H1 (cell line): ENCODE data around the gene DISP3. TPM values are rescaled to one million over a fixed set of nuclear protein-coding genes. Genes with fewer than 3 reads are reported as not detected.

Source experiments
- CHD2 ChIP-seq: IDR thresholded peaks from 2 replicates; pipeline ENCODE4 v1.6.1; 2012; ENCODE audit warnings: low read length, improper control_type of control experiment
- CHD7 ChIP-seq: fragments of 300-600 bp; sonication (generic); IDR thresholded peaks from 2 replicates; pipeline ENCODE4 v1.7.1; 2012; ENCODE audit warnings: low read length, moderate library complexity, mild to moderate bottlenecking, inconsistent platforms; ENCODE audit not compliant: insufficient replicate concordance
- E2F6 ChIP-seq: IDR thresholded peaks from 2 replicates; pipeline ENCODE4 v1.6.1; 2012; ENCODE audit warnings: inconsistent platforms
- HDAC2 ChIP-seq, 2 experiments: fragments of 300-600 bp in 1 of 2; sonication (generic) in 1 of 2; IDR thresholded peaks; 2 replicates each; pipeline ENCODE4 v1.6.1; 2011 to 2012; ENCODE audit warnings: low read depth in 2 of 2, low read length in 2 of 2, mild to moderate bottlenecking in 2 of 2, moderate library complexity in 2 of 2, borderline replicate concordance in 1 of 2, inconsistent platforms in 1 of 2
- POLR2A ChIP-seq, 2 experiments: IDR thresholded peaks; 1 replicate in 1 of 2; 2 replicates in 1 of 2; pipeline ENCODE4 v1.6.1; 2011; ENCODE audit warnings: low read depth in 2 of 2, low read length in 2 of 2, mild to moderate bottlenecking in 2 of 2; ENCODE audit errors: control extremely low read depth in 1 of 2
- RNF2 ChIP-seq: fragments of 200-900, 300-1000 bp; sonication (generic); IDR thresholded peaks from 2 replicates; pipeline ENCODE4 v1.7.1; 2016; ENCODE audit warnings: borderline replicate concordance, low read depth, mild to moderate bottlenecking, antibody characterized with exemption, low read length; ENCODE audit not compliant: poor library complexity, severe bottlenecking; ENCODE audit errors: missing control alignments
- SIX5 ChIP-seq: IDR thresholded peaks from 2 replicates; pipeline ENCODE4 v1.6.1; 2011; ENCODE audit warnings: mild to moderate bottlenecking, low read depth, low read length
- TAF7 ChIP-seq: optimal IDR thresholded peaks from 2 replicates; pipeline ENCODE3; 2011; ENCODE audit warnings: low read depth, mild to moderate bottlenecking, inconsistent platforms, low read length, moderate library complexity, borderline replicate concordance
- USF2 ChIP-seq: IDR thresholded peaks from 2 replicates; pipeline ENCODE4 v1.6.1; 2011; ENCODE audit warnings: low read length, improper control_type of control experiment
- YY1 ChIP-seq: IDR thresholded peaks from 2 replicates; pipeline ENCODE4 v1.6.1; 2011; ENCODE audit warnings: low read depth, mild to moderate bottlenecking, low read length
- polyA plus RNA-seq, 7 experiments: library from polyadenylated mRNA; depleted of rRNA in 3 of 7; stranded (reverse) in 5 of 7; unstranded in 2 of 7; fragments of >200 nt in 5 of 7; fragments of 200-250 nt in 2 of 7; gene quantifications; 1 replicate in 5 of 7; 2 replicates in 1 of 7; 4 replicates in 1 of 7; pipeline versions ENCODE4 v1.2.1 to v1.2.3, GENCODE V29; 2011 to 2013; ENCODE audit warnings: missing spikeins in 2 of 7, mixed read lengths in 2 of 7
- total RNA-seq: library from RNA; stranded (reverse); fragmentation: NEBNext Ultra II Directional; extraction: Animal tissue kit (Norgen Biotek cat#: 25700); gene quantifications from 2 replicates; pipeline ENCODE4 v1.2.1, GENCODE V29; 2021

The DISP3 gene
- total and polyA plus RNA-seq, 2 of the 8 experiments (the other 6 are each of a cell fraction or from before 2014, with no cell fraction given) = 3.4 to 4.6 TPM

- TF ChIP-seq CHD7 = no peak
- TF ChIP-seq POLR2A (IDR thresholded peaks at IDR 0.05; ENCODE audit: control extremely low read depth in 1 of 2, low read depth in 2 of 2, low read length in 2 of 2) = no peak
- TF ChIP-seq USF2 = no peak
- TF ChIP-seq CHD2 = no peak
- TF ChIP-seq RNF2 = no peak
- TF ChIP-seq HDAC2 (IDR thresholded peaks at IDR 0.05; ENCODE audit: borderline replicate concordance in 1 of 2, low read depth in 2 of 2, low read length in 2 of 2) = no peak
- TF ChIP-seq TAF7 = no peak
- TF ChIP-seq SIX5 = no peak
- TF ChIP-seq E2F6 = no peak
- TF ChIP-seq YY1 = no peak
Measured at GRCh38 chr1:11559591-11559970, 80.6 kb downstream of the DISP3 start (continued).
